Right ventricle myocardium superior (tissue), 1 donor: ENCODE data around the gene GASK1B. TPM values are rescaled to one million over a fixed set of nuclear protein-coding genes. Genes with fewer than 3 reads are reported as not detected.
A peak's percentile ranks its signal among the peaks of the same experiment; 100 is the strongest.

Experiments
- ATAC-seq: fragments of 200-7000 bp; cut with Tn5 transposase; one replicate; pipeline ENCODE4 v1.9.1; 2020; ENCODE audit warnings: mild to moderate bottlenecking; ENCODE audit not compliant: poor library complexity
- DNase-seq: peaks from one replicate; pipeline ENCODE4 v3.0.0-alpha.2; 2020
- intact Hi-C: fragments of 100-400 bp; cut with DNase I; formaldehyde crosslinking; loops from one replicate; pipeline ENCODE4 v1.11.2; 2022
- total RNA-seq: library from RNA; stranded (reverse); fragmentation: NEBNext Ultra II Directional; extraction: Animal tissue kit (Norgen Biotek cat#: 25700); gene quantifications from one replicate; pipeline ENCODE4 v1.2.1, GENCODE V29; 2021
- donor health status: DM: no; HTN: yes; CAD: no; lungs with severe emphysema.

Gene GASK1B
- total RNA-seq, 1 donor from 2014 or later, result 60.2 TPM

DNA sequence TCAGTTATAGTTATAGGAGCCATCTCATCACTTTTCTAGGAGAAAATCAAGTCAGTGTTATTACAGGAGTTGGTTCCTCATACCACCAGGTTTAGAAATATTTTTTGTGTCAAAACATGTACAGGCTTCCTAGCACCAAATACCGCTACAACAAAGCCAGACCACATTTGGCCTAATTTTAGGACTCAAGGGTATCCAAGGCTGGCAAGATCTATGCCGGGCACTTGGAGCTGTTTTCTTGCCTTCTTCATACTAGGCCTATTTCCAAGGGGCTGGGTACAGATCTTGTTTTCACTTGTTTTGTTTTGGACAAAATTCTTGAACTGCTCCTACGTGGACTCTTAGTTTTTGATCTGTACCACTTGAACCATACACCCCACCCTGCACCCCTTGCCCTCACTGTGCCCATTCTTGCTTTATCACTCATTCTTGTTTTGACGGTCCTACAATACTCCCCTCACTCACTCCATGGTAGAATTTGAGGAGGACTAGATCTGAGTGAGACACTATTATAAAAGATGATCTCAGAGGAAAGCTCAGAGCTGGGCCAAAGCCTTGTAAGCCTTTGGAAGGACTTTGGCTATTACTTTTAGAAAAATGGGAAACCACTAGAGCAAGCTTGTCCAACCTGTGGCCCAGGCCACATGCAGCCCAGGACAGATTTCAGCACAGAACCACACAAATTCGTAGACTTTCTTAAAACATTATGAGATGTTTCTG lies 19.8 kb upstream of the GASK1B start:
- peak; percentile 31 for ATAC-seq
- intact Hi-C loops, result no loop called here
- DNase-seq, result no peak

DNA sequence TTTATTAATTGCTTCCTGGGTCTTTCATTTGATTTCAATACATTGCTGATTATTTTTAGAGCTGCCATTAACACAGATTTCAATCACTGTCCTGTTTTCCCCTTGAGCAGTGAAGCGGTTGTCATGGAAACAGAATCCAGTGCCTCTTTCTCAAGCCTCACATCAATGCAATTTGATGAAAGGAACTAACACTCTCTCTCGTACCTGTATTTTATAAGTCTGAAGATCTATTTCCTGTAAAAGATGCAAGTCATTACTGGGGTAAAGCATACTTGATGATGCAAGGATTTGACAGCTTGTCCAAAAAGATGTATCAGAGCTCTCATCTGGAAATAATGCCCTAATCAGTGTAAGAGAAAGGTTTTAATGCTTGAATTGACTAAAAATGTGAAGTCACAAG lies 17.9 kb upstream of the GASK1B start:
- ATAC-seq, result no peak
- intact Hi-C loops, result no loop called here
- DNase-seq, result no peak

DNA sequence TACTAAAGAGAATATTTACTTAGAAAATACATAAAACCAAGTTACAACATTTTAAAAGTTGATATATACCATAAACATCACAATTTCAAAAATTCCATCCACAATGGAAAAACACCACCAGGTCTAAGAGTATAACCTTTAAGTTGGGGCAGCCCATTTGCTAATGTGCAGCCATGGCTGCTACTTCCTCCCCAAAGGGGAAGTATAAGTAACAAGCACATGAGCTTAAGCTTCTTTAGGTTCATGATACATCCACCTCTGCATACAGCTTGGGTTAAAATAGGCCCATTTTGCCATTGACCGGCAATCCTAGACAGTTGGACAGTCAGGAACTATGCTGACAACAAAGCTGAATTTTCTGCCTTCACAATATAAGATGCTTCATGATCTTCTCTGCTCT lies 16.6 kb upstream of the GASK1B start:
- DNase-seq, result no peak
- intact Hi-C loops, result no loop called here
- ATAC-seq, result no peak

- intact Hi-C loops, result no loop called here
- ATAC-seq (no peak), DNase-seq (no peak)
These were observed 14.0 kb upstream of the GASK1B start for GRCh38 chr4:158186815-158187214.

- DNase-seq (no peak), ATAC-seq (no peak)
- intact Hi-C loops, result no loop called here
These were observed 9.9 kb upstream of the GASK1B start for GRCh38 chr4:158182736-158183135.

GRCh38 chr4:158181906-158182305 lies 9.1 kb upstream of the GASK1B start:
- DNase-seq (no peak), ATAC-seq (no peak)
- intact Hi-C loops, result no loop called here

DNA sequence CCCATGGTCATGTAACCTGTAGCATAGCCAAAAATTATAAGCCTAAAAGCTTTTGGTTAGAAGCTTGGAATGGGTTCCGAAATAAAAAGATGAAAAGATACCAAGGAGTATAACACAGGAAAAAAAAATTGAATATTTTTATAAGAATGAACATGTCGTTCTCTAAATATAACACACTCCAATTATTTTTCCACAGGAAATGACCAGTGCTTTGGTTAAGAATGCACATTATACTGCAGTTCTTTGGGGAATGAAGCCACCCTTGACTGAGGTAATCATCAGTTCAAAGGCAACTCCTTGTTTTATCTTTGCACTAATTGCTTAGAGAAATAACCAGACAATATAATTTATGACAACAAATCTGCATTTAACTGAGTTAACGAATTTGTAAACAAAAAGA lies 6.6 kb upstream of the GASK1B start:
- intact Hi-C loops, result no loop called here
- DNase-seq, result no peak

DNA sequence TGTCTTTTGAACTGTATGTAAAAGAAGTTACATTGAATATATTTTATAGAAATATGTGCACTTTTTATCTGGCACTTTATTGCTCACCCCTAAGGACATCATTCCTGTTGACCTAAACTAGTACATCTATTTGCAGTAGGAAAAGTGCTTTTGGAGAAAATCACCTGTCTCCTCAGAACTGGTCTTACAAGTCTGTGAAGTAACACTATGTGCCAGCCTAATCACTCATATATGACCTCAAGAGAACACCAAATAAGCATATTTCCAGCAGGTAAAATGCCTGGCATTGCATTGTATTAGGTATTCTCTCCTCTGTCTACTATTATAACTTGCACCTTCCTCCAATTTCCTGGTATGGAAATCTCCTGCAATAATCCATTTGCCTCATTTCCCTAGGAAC lies 4.0 kb upstream of the GASK1B start:
- DNase-seq (no peak), ATAC-seq (no peak)
- intact Hi-C loops, result no loop called here

More for the DNA sequence above, 6.6 kb upstream of the GASK1B start:
- ATAC-seq, result no peak

DNA sequence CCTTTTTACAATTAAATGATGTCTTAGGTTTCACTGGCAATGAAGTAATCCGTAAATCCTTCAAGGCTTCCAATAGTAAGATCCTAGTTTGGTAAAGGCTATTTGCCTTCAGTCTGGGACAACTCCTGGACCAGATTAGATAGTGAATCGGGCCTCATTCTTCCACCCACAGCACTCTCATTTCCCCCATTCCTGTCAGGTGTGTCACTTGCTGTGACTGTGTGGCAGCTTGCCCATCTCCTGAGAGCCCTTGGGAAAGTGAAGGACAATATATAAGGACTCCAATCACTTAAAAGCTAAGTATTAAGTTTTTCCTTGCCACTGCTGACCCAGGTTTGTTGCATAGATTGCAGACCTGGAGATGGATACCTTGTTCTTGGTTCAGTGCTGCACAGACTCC lies 3.3 kb upstream of the GASK1B start:
- DNase-seq (no peak), ATAC-seq (no peak)
- intact Hi-C loops, result no loop called here

- DNase-seq (peak; percentile 91), ATAC-seq (peak; percentile 77)
- intact Hi-C loops, result loop anchor here (5.0 kb wide), 1 partner anchor 164 kb away; no protein-coding TSS in a partner anchor
These were observed 1.9 kb downstream of the GASK1B start for GRCh38 chr4:158170691-158171561.

DNA sequence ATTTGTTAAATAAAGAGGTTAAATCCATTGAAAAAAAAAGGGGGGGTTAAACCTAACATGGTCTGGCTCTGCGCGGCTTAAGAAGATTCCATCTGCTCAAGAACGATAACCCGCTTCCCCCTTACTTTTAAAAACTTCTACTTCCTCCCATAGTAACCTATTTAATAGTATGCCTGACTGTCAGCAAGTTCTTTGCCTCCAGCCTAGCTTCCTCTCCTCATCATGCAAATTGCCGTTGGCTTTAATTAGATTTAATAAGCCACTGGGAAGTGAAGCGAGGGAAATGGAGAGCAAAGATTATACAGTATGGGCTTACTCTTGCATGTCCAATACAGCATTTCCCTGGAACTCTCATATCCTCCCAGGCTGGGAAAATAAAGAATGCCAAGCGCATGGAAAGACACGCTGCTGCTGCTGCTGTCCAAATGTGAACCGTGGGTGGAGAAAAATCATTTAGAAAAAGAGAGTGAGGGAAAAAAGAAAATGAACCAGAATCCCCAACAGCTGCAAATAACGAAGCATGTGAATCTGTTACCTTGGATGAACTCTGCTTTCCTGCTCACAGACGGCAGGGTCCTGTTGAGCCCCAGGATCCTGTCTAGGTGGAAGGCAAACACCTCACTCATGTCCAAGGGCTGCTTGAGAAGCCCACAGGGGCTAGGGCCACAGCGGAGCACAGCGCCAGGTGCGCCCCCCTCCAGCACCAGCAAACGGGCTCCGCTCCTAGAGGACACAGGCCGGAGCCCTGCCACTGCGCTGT lies 2.7 kb downstream of the GASK1B start:
- intact Hi-C loops, result loop anchor here (5.0 kb wide), 1 partner anchor 163 kb away; no protein-coding TSS in a partner anchor
- no peak for DNase-seq
- peak; percentile 26 for ATAC-seq

DNA sequence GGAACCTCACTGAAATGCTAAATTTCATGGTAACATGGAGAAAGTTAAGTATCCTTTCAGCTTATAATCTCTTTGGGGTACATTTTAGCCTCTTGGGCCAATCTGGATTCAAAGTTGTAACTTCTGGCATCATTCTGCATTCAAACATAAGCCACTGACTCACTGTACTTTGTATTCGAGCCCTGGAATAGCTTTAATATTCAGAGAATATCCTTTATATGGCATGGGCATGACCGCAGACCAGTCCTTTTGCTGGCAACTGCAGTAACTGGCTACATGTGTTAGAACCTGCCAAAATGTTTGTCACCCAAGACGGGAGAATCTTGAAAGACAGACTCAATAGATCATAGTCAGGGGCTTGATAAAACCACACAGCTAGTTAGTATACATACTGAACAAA lies 3.3 kb downstream of the GASK1B start:
- ATAC-seq, result no peak

GRCh38 chr4:158168606-158169005 lies 4.2 kb downstream of the GASK1B start:
- intact Hi-C loops, result no loop called here
- ATAC-seq (no peak), DNase-seq (no peak)

More for the DNA sequence above, 3.3 kb downstream of the GASK1B start:
- DNase-seq, result no peak
- intact Hi-C loops, result no loop called here

GRCh38 chr4:158166701-158167100 lies 6.1 kb downstream of the GASK1B start:
- no peak for DNase-seq
- no peak for ATAC-seq
- intact Hi-C loops, result no loop called here

GRCh38 chr4:158164768-158165213 lies 8.0 kb downstream of the GASK1B start:
- ATAC-seq (peak; percentile 55), DNase-seq (no peak)
- intact Hi-C loops, result no loop called here

DNA sequence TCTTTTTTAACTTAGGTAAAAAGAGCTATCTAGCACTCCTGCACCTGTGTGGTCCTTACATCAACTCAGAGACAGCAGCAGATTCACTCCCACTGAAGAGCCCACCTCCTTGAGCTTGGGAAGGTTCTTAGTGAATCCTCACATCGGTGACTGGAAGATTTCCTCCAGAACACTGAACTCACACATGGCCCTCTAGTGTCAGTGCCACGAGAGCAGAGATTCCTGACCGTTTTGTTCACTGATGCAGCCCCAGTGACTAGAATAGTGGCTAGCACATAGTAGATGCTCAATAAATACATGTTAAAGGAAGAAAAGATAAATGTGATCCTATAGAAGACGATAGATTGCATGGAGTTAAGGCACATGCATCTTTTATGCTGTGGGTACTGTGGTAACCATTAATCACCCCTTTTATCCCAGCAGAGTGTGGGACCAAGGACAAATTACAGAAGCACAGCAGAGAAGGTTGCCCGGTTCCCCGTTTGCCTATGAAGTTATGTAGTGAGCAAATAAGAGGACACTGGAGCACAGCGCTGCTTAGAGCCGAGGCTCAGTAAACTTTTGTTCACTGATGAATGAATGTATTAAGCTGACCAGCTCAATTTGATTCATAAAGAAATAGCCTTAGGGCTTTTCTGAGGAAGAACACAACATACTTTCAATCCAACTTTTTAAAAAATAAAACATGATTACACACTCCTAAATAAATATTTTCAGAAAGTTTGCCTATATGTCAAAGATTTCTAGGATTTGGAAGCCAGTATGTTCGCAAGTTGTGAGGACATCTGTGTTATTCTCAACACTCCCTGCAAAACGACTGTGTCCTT lies 8.7 kb downstream of the GASK1B start:
- DNase-seq (no peak), ATAC-seq (peak; percentile 25)
- intact Hi-C loops, result no loop called here

GRCh38 chr4:158162631-158163030 lies 10.2 kb downstream of the GASK1B start:
- no peak for ATAC-seq
- DNase-seq, result no peak
- intact Hi-C loops, result no loop called here

- ATAC-seq, result peak; percentile 52
- intact Hi-C loops, result no loop called here
- DNase-seq, result no peak
These were observed 11.1 kb downstream of the GASK1B start for GRCh38 chr4:158161551-158162354.
